Hematopoietic multipotent progenitor cell (in vitro differentiated cells): ENCODE data around the gene COQ8A. TPM values are rescaled to one million over a fixed set of nuclear protein-coding genes. Genes with fewer than 3 reads are reported as not detected.
"Not testable (repeated sequence)": the region's sequence is repeated elsewhere in the genome, so short reads cannot be mapped to it uniquely, and the experiment has no call there.

Source experiments
- DNase-seq, 3 donors: peaks; one replicate each; pipeline ENCODE4 v3.0.0-alpha.2; 2011 to 2015; ENCODE audit warnings: low read depth in 2 of 3, low spot score in 2 of 3
- small RNA-seq: library from RNA; depleted of rRNA; stranded (forward); fragments of <200 nt; gene quantifications from one replicate; pipeline ENCODE3, GENCODE V24; 2012
- total RNA-seq: library from RNA; depleted of rRNA; stranded (reverse); fragments of >200 nt; gene quantifications from one replicate; pipeline ENCODE4 v1.2.3, GENCODE V29; 2012

The COQ8A gene
- total RNA-seq, 1 donor: 118 TPM

- DNase-seq: not testable (repeated sequence)
Observed at GRCh38 chr1:226999579-226999978, 59.5 kb downstream of the COQ8A start.

DNA sequence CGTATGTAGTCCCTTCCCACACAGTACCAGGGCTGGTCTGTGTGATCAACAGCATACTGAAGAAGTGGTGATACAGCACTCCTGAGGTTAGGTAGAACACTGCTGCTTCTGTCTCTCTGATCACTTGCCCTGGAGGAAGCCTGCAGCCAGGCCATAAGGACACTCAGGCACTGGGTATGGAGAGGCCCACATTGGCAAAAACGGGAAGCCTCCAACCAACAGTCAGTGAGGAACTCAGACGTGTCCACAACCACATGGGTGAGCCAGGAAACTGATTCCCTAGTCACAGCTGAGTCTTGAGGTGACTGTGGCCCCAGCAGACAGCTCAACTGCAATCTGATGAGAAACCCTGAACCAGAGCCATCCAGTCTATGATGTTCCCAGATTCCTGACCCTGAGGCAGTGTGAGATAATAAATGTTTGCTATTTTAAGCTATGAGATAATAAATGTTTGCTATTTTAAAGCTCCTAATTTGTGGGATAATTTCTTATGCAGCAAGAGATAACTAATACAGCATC is 62.5 kb downstream of the COQ8A start:
- no peak for DNase-seq

- DNase-seq: no peak
Observed at GRCh38 chr1:227003165-227003564, 63.1 kb downstream of the COQ8A start.

DNA sequence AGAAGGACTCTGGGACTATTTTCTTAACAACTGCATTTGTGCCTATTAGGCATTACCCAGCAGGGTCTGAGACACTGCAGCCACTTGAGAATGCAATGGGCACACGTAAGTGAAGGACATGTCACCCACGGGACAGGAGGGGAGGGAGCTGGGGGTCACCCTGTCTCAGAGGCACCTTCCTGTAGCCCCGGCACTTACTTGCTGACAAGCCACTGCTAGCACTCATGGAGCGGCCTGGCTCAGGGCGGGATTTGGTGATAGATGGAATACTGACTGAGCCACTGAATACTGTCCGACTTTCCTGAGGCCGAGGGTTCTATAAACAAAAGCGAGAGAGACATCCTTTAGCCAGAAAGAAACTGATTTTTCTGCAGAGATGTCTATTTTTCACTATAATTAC is 64.7 kb downstream of the COQ8A start:
- DNase-seq: no peak

DNA sequence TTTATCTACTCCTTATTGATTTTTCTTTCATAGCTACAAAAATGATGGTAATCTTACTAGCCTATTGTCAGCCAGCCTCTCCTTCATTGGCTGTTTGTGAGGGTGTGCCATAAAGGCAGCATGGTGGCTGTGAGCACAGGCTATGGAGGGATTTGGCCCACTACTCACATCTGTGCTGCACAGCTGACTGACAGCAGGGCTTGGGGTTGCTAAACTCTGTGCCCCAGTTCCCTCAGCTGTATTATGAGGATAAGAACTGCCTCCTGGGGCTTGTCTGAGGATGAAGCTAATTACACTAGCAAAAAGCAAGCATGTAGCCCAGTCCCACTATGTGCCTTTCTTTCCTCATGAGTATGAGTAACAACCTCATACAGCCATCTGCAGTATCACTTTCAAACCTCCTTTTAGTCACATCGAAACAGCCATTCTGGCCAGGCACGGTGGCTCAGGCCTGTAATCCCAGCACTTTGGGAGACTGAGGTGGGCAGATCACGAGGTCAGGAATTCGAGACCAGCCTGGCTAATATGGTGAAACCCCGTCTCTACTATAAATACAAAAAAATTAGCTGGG is 66.2 kb downstream of the COQ8A start:
- no peak for DNase-seq

- DNase-seq: no peak
Observed at GRCh38 chr1:227009937-227010336, 69.8 kb downstream of the COQ8A start.

DNA sequence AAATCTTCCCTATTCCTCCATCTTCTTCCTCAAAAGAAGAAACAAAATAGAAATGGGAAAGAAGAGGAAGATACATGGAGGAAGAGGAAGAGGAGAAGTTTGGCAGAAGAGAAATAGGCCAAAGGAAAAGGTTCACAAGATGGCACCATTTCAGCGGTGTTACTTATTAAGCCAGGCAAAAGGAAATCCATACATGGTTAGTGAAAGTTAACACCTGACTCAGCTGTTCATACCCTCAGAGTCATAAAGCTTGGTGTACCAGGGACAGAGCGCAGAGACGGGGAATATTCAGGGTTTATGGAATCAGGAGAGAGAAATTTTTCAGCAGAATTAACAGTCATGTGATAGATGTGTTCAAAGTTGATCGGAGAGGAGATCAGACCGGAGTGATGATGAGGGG is 70.6 kb downstream of the COQ8A start:
- no peak for DNase-seq

DNA sequence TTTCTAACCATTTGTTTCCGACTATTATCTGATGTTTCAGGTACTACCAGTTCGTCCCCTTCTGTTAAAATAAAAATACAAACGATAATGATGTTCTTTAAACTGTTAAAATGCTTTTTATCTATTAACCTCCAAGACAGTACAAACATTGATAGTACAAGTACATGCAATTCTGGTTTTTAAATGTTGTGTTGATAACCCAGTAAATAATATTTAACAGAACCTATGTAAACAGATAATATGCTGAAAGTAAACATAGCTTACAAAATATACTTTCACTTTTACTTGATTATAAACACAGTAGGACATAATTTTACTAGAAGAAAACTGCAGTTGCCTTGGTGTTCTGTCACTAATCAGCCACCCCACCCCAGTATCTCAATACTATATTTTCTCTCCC is 76.9 kb downstream of the COQ8A start:
- DNase-seq: no peak

- DNase-seq: no peak
Observed at GRCh38 chr1:227032396-227032795, 92.3 kb downstream of the COQ8A start.

DNA sequence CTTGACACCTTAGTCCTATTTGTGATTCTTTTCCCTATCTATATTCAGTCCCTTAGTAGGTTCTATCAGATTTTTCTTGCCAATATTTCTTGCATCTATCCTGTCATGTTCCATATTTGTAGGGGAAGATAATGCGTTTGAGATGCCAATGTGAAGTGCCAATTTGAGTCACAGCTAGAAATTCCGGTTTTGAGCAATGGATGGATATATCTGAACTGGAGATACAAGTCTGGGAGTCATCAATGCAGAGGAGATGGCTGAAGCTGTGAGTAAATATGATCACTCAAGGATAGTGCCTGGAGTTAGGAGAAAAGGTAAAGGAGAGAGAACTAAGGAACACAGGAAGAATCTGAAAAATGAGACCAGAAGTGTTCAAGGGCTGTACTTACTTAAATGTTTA is 93.8 kb downstream of the COQ8A start:
- DNase-seq: no peak

GRCh38 chr1:227035316-227035715 is 95.2 kb downstream of the COQ8A start:
- DNase-seq: no peak

- DNase-seq: no peak
Observed at GRCh38 chr1:227037121-227037520, 97.0 kb downstream of the COQ8A start.

Small RNAs within 50 kb of the gene (small RNA-seq; reads per million reads assigned to genes)
- not detected for gene AL353689.1

Other genes starting within 250 kb of the COQ8A start
- gene ITPKB, start 201.0 kb upstream of the COQ8A start, total RNA-seq: 21.8 TPM
- 40.1 TPM for gene PSEN2, start 69.7 kb upstream of the COQ8A start, total RNA-seq